ENCODE measurements around the gene LGALS7.

- no peak for TF ChIP-seq CTCF (IDR thresholded peaks at IDR 0.05; ENCODE audit: low read depth, low read length)
- TF ChIP-seq EZH2phosphoT487 (IDR thresholded peaks at IDR 0.05; ENCODE audit: low read depth) = no peak
These were observed 30.2 kb upstream of the LGALS7 start for GRCh38 chr19:38803543-38803942.

Measured in OCI-LY3 (cell line).